WTC11 (cell line): ENCODE results near the gene ZNF212.

ENCODE experiments used
- NR3C1 ChIP-seq: sonication (generic); formaldehyde crosslinking; conservative IDR thresholded peaks from 2 replicates; pipeline ENCODE4 v1.8.1; 2023; ENCODE audit warnings: low read depth, mild to moderate bottlenecking, missing genetic modification reagents
- SP1 ChIP-seq: sonication (generic); formaldehyde crosslinking; conservative IDR thresholded peaks from 2 replicates; pipeline ENCODE4 v1.8.1; 2022; ENCODE audit warnings: missing genetic modification reagents
- TF ChIP-seq, protein P1 (sequence below): sonication (generic); formaldehyde crosslinking; IDR thresholded peaks from 2 replicates; pipeline ENCODE4 v1.8.0; 2022; ENCODE audit warnings: mild to moderate bottlenecking, missing genetic modification reagents
- TF ChIP-seq, protein P2 (sequence below): fragments of 200-600 bp; IDR thresholded peaks from 2 replicates; pipeline ENCODE4 v1.8.0; 2022; ENCODE audit warnings: antibody characterized with exemption
- TF ChIP-seq, protein P3 (sequence below): sonication (generic); formaldehyde crosslinking; IDR thresholded peaks from 2 replicates; pipeline ENCODE4 v1.8.0; 2023; ENCODE audit warnings: missing genetic modification reagents

DNA sequence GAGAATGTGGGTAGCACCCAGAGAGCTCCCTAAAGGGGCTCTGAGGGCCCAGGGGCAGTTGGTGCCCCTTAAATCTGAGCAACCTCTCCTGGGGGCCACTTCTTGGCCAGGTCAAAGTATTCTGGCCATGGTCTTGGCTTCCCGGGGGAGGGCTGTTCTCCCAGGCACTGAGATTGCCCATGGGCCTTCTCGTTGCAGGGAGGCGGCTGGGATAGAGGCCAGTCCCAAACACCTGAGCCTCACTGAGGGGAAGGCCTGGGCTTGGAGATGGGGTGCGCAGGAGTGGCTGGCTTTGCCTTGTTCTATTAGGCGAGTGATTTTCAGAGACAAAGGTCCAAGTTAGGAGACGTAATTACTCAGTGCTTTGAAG is 56.0 kb downstream of the ZNF212 start:
- TF ChIP-seq SP1 (CRISPR knock-in tag), result no peak
- TF ChIP-seq, protein P1, sequence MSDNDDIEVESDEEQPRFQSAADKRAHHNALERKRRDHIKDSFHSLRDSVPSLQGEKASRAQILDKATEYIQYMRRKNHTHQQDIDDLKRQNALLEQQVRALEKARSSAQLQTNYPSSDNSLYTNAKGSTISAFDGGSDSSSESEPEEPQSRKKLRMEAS (CRISPR knock-in tag), result no peak
- TF ChIP-seq, protein P2, sequence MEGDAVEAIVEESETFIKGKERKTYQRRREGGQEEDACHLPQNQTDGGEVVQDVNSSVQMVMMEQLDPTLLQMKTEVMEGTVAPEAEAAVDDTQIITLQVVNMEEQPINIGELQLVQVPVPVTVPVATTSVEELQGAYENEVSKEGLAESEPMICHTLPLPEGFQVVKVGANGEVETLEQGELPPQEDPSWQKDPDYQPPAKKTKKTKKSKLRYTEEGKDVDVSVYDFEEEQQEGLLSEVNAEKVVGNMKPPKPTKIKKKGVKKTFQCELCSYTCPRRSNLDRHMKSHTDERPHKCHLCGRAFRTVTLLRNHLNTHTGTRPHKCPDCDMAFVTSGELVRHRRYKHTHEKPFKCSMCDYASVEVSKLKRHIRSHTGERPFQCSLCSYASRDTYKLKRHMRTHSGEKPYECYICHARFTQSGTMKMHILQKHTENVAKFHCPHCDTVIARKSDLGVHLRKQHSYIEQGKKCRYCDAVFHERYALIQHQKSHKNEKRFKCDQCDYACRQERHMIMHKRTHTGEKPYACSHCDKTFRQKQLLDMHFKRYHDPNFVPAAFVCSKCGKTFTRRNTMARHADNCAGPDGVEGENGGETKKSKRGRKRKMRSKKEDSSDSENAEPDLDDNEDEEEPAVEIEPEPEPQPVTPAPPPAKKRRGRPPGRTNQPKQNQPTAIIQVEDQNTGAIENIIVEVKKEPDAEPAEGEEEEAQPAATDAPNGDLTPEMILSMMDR, result no peak
- TF ChIP-seq NR3C1 (CRISPR knock-in tag), result no peak
- TF ChIP-seq, protein P3, sequence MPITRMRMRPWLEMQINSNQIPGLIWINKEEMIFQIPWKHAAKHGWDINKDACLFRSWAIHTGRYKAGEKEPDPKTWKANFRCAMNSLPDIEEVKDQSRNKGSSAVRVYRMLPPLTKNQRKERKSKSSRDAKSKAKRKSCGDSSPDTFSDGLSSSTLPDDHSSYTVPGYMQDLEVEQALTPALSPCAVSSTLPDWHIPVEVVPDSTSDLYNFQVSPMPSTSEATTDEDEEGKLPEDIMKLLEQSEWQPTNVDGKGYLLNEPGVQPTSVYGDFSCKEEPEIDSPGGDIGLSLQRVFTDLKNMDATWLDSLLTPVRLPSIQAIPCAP (CRISPR knock-in tag), result no peak
